Measurements from ENCODE around the gene FOXD3.
"Not testable (repeated sequence)": the region's sequence is repeated elsewhere in the genome, so short reads cannot be mapped to it uniquely, and the experiment has no call there.

FOXD3 gene

GRCh38 chr1:63356234-63356633 lies 33.9 kb downstream of the FOXD3 start:
- in situ Hi-C loops (cut with HindIII; ENCODE audit: low sequenced_read_pairs), result not testable (repeated sequence)

- in situ Hi-C loops (cut with HindIII; ENCODE audit: low sequenced_read_pairs), result no loop called here
Observed at GRCh38 chr1:63359561-63359960, 37.2 kb downstream of the FOXD3 start.

GRCh38 chr1:63362073-63362472 lies 39.7 kb downstream of the FOXD3 start:
- in situ Hi-C loops (cut with HindIII; ENCODE audit: low sequenced_read_pairs), result no loop called here

- in situ Hi-C loops (cut with HindIII; ENCODE audit: low sequenced_read_pairs), result no loop called here
Observed at GRCh38 chr1:63362578-63362977, 40.2 kb downstream of the FOXD3 start.

GRCh38 chr1:63363014-63363413 lies 40.6 kb downstream of the FOXD3 start:
- in situ Hi-C loops (cut with HindIII; ENCODE audit: low sequenced_read_pairs), result no loop called here

- in situ Hi-C loops (cut with HindIII; ENCODE audit: low sequenced_read_pairs), result no loop called here
Observed at GRCh38 chr1:63366908-63367214, 44.5 kb downstream of the FOXD3 start.

- in situ Hi-C loops (cut with HindIII; ENCODE audit: low sequenced_read_pairs), result no loop called here
Observed at GRCh38 chr1:63367215-63368103, 45.1 kb downstream of the FOXD3 start, which contains the start of gene ALG6. Gene ALG6 (plus strand): TSS chr1:63367627. CDS start chr1:63370978, 3,351 bp downstream.

- in situ Hi-C loops (cut with HindIII; ENCODE audit: low sequenced_read_pairs), result no loop called here
Observed at GRCh38 chr1:63368131-63368530, 45.8 kb downstream of the FOXD3 start.

All from endothelial cell of hepatic sinusoid (primary cell).